Neural progenitor cell (in vitro differentiated cells): ENCODE data around the gene ARMC10.

Experiments
- CTCF ChIP-seq: fragments of 200-600 bp; sonication (generic); IDR thresholded peaks from 2 replicates; pipeline ENCODE4 v1.5.1; 2017; ENCODE audit warnings: antibody characterized with exemption, mild to moderate bottlenecking
- EZH2 ChIP-seq: fragments of 200-600 bp; sonication (generic); IDR thresholded peaks from 2 replicates; pipeline ENCODE4 v1.6.1; 2017; ENCODE audit warnings: antibody characterized with exemption, mild to moderate bottlenecking, moderate library complexity
- EZH2phosphoT487 ChIP-seq: fragments of 200-600 bp; sonication (generic); IDR thresholded peaks from 2 replicates; pipeline ENCODE4 v1.6.1; 2017; ENCODE audit warnings: antibody characterized with exemption

GRCh38 chr7:103025341-103025740 is 49.6 kb upstream of the ARMC10 start:
- TF ChIP-seq CTCF = no peak
- no peak for TF ChIP-seq EZH2phosphoT487
- no peak for TF ChIP-seq EZH2
